GM12878 (cell line): ENCODE data around the gene APOBEC3H. TPM values are rescaled to one million over a fixed set of nuclear protein-coding genes. Genes with fewer than 3 reads are reported as not detected.
A peak's percentile ranks its signal among the peaks of the same experiment; 100 is the strongest.

Source experiments
- ATF2 ChIP-seq: IDR thresholded peaks from 2 replicates; pipeline ENCODE4 v1.6.1; 2012; ENCODE audit warnings: low read length, inconsistent platforms
- BHLHE40 ChIP-seq, 2 experiments: fragments of 450-650 bp in 1 of 2; IDR thresholded peaks; 2 replicates each; pipeline ENCODE4 v1.6.1; 2011 to 2017; ENCODE audit warnings: low read depth in 2 of 2, borderline replicate concordance in 1 of 2, improper control_type of control experiment in 1 of 2, low read length in 1 of 2, mild to moderate bottlenecking in 1 of 2
- BMI1 ChIP-seq: fragments of 450-650 bp; IDR thresholded peaks from 2 replicates; pipeline ENCODE4 v1.6.1; 2016; ENCODE audit warnings: mild to moderate bottlenecking, moderate library complexity, borderline replicate concordance
- CREM ChIP-seq: IDR thresholded peaks from 2 replicates; pipeline ENCODE4 v1.6.1; 2014; ENCODE audit warnings: antibody characterized with exemption, low read depth
- DPF2 ChIP-seq: fragments of 450-650 bp; IDR thresholded peaks from 2 replicates; pipeline ENCODE4 v1.6.1; 2017; ENCODE audit warnings: mild to moderate bottlenecking
- ELK1 ChIP-seq: IDR thresholded peaks from 2 replicates; pipeline ENCODE4 v1.6.1; 2012; ENCODE audit warnings: low read depth, low read length, improper control_type of control experiment
- EP300 ChIP-seq, 2 experiments: fragments of 150-350 bp in 1 of 2; IDR thresholded peaks; 2 replicates each; pipeline ENCODE4 v1.6.1; 2011 to 2012; ENCODE audit warnings: low read depth in 2 of 2, low read length in 2 of 2, borderline replicate concordance in 1 of 2, improper control_type of control experiment in 1 of 2, inconsistent platforms in 1 of 2; ENCODE audit not compliant: control insufficient read depth in 1 of 2
- ESRRA ChIP-seq: IDR thresholded peaks from 2 replicates; pipeline ENCODE4 v1.6.1; 2012; ENCODE audit warnings: mild to moderate bottlenecking, low read length, improper control_type of control experiment
- GABPA ChIP-seq: IDR thresholded peaks from 2 replicates; pipeline ENCODE4 v1.6.1; 2014; ENCODE audit warnings: antibody characterized with exemption, low read depth, mild to moderate bottlenecking, inconsistent platforms
- HDAC2 ChIP-seq: fragments of 200-600 bp; sonication (generic); IDR thresholded peaks from 2 replicates; pipeline ENCODE4 v1.6.1; 2017
- HDAC6 ChIP-seq: fragments of 200-600 bp; sonication (generic); IDR thresholded peaks from one replicate; pipeline ENCODE4 v1.8.0; 2017; ENCODE audit warnings: antibody characterized with exemption; ENCODE audit not compliant: unreplicated experiment
- IKZF2 ChIP-seq, 2 experiments: fragments of 450-650 bp; IDR thresholded peaks; 2 replicates each; pipeline ENCODE4 v1.6.1; 2017; ENCODE audit warnings: mild to moderate bottlenecking in 2 of 2, moderate library complexity in 2 of 2
- JUNB ChIP-seq: IDR thresholded peaks from 2 replicates; pipeline ENCODE4 v1.6.1; 2016; ENCODE audit warnings: antibody characterized with exemption, mild to moderate bottlenecking
- JUND ChIP-seq: IDR thresholded peaks from 2 replicates; pipeline ENCODE4 v1.6.1; 2012; ENCODE audit warnings: low read depth, mild to moderate bottlenecking, low read length, improper control_type of control experiment, moderate library complexity
- MYB ChIP-seq: fragments of 150-350 bp; IDR thresholded peaks from 2 replicates; pipeline ENCODE4 v1.6.1; 2014; ENCODE audit warnings: mild to moderate bottlenecking, low read depth, low read length, borderline replicate concordance
- NBN ChIP-seq: fragments of 450-650 bp; IDR thresholded peaks from 2 replicates; pipeline ENCODE4 v1.6.1; 2016
- NR2F1 ChIP-seq: fragments of 450-650 bp; conservative IDR thresholded peaks from 2 replicates; pipeline ENCODE4 v1.6.1; 2017; ENCODE audit warnings: mild to moderate bottlenecking
- PAX5 ChIP-seq: IDR thresholded peaks from 2 replicates; pipeline ENCODE4 v1.6.1; 2011; ENCODE audit warnings: low read depth, low read length, borderline replicate concordance
- POLR2AphosphoS5 ChIP-seq: IDR thresholded peaks from 2 replicates; pipeline ENCODE4 v1.6.1; 2011; ENCODE audit warnings: mild to moderate bottlenecking, low read length, inconsistent platforms
- RCOR1 ChIP-seq: conservative IDR thresholded peaks from 2 replicates; pipeline ENCODE4 v1.6.1; 2012; ENCODE audit warnings: low read depth, low read length, improper control_type of control experiment
- RFX5 ChIP-seq: IDR thresholded peaks from 2 replicates; pipeline ENCODE4 v1.6.1; 2011; ENCODE audit warnings: low read depth, low read length, improper control_type of control experiment
- SP1 ChIP-seq: IDR thresholded peaks from one replicate; pipeline ENCODE4 v1.6.1; 2011; ENCODE audit warnings: low read depth, low read length
- SPI1 ChIP-seq: IDR thresholded peaks from 2 replicates; pipeline ENCODE4 v1.6.1; 2011; ENCODE audit warnings: low read depth, mild to moderate bottlenecking, low read length, moderate library complexity, borderline replicate concordance; ENCODE audit not compliant: insufficient read depth
- WRNIP1 ChIP-seq: IDR thresholded peaks from 2 replicates; pipeline ENCODE4 v1.6.1; 2011; ENCODE audit warnings: low read depth, low read length, improper control_type of control experiment, borderline replicate concordance
- YY1 ChIP-seq: IDR thresholded peaks from 2 replicates; pipeline ENCODE4 v1.6.1; 2011; ENCODE audit warnings: low read depth, mild to moderate bottlenecking, low read length
- ZNF217 ChIP-seq: fragments of 450-650 bp; IDR thresholded peaks from 2 replicates; pipeline ENCODE4 v1.6.1; 2017; ENCODE audit warnings: antibody characterized with exemption, mild to moderate bottlenecking
- ZSCAN29 ChIP-seq: fragments of 450-650 bp; IDR thresholded peaks from 2 replicates; pipeline ENCODE4 v1.6.1; 2017; ENCODE audit warnings: mild to moderate bottlenecking, moderate library complexity
- polyA plus RNA-seq, 11 experiments: library from polyadenylated mRNA; depleted of rRNA in 4 of 11; unstranded in 6 of 11; stranded (reverse) in 5 of 11; fragments of >200 nt; fragmentation: Nextera tagmentation in 4 of 11; fragmentation: Illumina TruSeq in 1 of 11; extraction: Ambion mirVana in 4 of 11; extraction: Trizol in 1 of 11; gene quantifications; 1 replicate in 1 of 11; 2 replicates in 10 of 11; pipeline versions ENCODE4 v1.2.1 to v1.2.3, GENCODE V29; 2011 to 2016; ENCODE audit warnings: inconsistent platforms in 2 of 11, missing spikeins in 2 of 11, low read depth in 1 of 11
- total RNA-seq, 4 experiments: library from RNA; depleted of rRNA in 3 of 4; stranded (reverse); fragments of >200 nt in 3 of 4; fragmentation: Illumina TruSeq in 1 of 4; extraction: Trizol in 1 of 4; gene quantifications; 2 replicates each; pipeline versions ENCODE4 v1.2.1 to v1.2.3, GENCODE V29; 2013 to 2021
- TF ChIP-seq, protein P1 (sequence below): fragments of 150-350 bp; IDR thresholded peaks from 2 replicates; pipeline ENCODE4 v1.6.1; 2016; ENCODE audit warnings: low read depth, low read length

The APOBEC3H gene
- total and polyA plus RNA-seq, 10 of the 15 experiments (the other 5 are each of a cell fraction or from before 2014, with no cell fraction given) = 7.5 to 23.0 (median 14.8) TPM

GRCh38 chr22:39115977-39116621, 19.1 kb downstream of the APOBEC3H start (continued):
- TF ChIP-seq, protein P1, sequence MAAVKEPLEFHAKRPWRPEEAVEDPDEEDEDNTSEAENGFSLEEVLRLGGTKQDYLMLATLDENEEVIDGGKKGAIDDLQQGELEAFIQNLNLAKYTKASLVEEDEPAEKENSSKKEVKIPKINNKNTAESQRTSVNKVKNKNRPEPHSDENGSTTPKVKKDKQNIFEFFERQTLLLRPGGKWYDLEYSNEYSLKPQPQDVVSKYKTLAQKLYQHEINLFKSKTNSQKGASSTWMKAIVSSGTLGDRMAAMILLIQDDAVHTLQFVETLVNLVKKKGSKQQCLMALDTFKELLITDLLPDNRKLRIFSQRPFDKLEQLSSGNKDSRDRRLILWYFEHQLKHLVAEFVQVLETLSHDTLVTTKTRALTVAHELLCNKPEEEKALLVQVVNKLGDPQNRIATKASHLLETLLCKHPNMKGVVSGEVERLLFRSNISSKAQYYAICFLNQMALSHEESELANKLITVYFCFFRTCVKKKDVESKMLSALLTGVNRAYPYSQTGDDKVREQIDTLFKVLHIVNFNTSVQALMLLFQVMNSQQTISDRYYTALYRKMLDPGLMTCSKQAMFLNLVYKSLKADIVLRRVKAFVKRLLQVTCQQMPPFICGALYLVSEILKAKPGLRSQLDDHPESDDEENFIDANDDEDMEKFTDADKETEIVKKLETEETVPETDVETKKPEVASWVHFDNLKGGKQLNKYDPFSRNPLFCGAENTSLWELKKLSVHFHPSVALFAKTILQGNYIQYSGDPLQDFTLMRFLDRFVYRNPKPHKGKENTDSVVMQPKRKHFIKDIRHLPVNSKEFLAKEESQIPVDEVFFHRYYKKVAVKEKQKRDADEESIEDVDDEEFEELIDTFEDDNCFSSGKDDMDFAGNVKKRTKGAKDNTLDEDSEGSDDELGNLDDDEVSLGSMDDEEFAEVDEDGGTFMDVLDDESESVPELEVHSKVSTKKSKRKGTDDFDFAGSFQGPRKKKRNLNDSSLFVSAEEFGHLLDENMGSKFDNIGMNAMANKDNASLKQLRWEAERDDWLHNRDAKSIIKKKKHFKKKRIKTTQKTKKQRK = no peak
- TF ChIP-seq BHLHE40 (IDR thresholded peaks at IDR 0.05; ENCODE audit: borderline replicate concordance in 1 of 2, low read depth in 2 of 2, low read length in 1 of 2) (peak in 1 of 2 experiments; percentile 45; a peak in 1 of 4 replicates), NR2F1 (0 out of 2 replicates have a peak, but pooled peaks have one; percentile 25), JUNB (peak; percentile 45; the same call in 1 of the 2 replicates), DPF2 (peak; percentile 66; the same call in 1 of the 2 replicates), CREM (no peak), IKZF2 (IDR thresholded peaks at IDR 0.05) (peak; percentile 75 to 79), SPI1 (no peak), NBN (0 out of 2 replicates have a peak, but pooled peaks have one; percentile 14), MYB (no peak), JUND (no peak), ZNF217 (no peak), GABPA (no peak), POLR2AphosphoS5 (no peak; the same call in 1 of the 2 replicates), SP1 (no peak), PAX5 (no peak), HDAC6 (no peak), ZSCAN29 (no peak), ESRRA (no peak), WRNIP1 (no peak), RCOR1 (no peak), EP300 (IDR thresholded peaks at IDR 0.05; ENCODE audit: borderline replicate concordance in 1 of 2, control insufficient read depth in 1 of 2, low read depth in 2 of 2, low read length in 2 of 2) (peak in 1 of 2 experiments; percentile 35; a peak in 1 of 4 replicates), BMI1 (peak; percentile 33; the same call in 1 of the 2 replicates), RFX5 (no peak), ELK1 (no peak), ATF2 (no peak), YY1 (no peak), HDAC2 (no peak)
